ENCODE data around the gene BEGAIN.

DNA sequence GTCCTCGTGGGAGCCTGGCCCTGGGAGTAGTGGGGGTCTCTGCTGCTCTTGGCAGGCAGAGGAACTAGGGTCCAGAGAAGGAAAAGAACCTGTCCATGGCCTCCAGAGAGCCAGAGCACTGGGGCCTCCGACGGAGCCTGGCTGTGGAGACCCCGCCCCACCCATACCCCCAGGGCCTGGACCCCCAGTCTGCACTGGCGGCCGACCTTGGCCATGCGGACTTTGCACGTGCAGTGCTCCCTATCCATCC lies 1.1 kb downstream of the BEGAIN start:
- TF ChIP-seq POLR2AphosphoS5 (IDR thresholded peaks at IDR 0.05) = no peak
- TF ChIP-seq EP300 (IDR thresholded peaks at IDR 0.05) = no peak

Data from esophagus muscularis mucosa (tissue), 3 donors.